ENCODE results near the gene GSTM4. TPM values are rescaled to one million over a fixed set of nuclear protein-coding genes. Genes with fewer than 3 reads are reported as not detected.

GSTM4 gene
- total and polyA plus RNA-seq, 2 of the 8 experiments (the other 6 are each of a cell fraction or from before 2014, with no cell fraction given) = 11.3 to 31.4 TPM

GRCh38 chr1:109658533-109659042, 2.7 kb downstream of the GSTM4 start (continued):
- TF ChIP-seq ASH2L (IDR thresholded peaks at IDR 0.05; ENCODE audit: low read length) (no peak), TCF12 (IDR thresholded peaks at IDR 0.05; ENCODE audit: low read depth, low read length) (no peak), SP1 (IDR thresholded peaks at IDR 0.05; ENCODE audit: low read depth, low read length) (no peak), TAF1 (IDR thresholded peaks at IDR 0.05; ENCODE audit: low read depth, low read length) (no peak), SRF (IDR thresholded peaks at IDR 0.05; ENCODE audit: low read depth, low read length) (no peak), CBX5 (IDR thresholded peaks at IDR 0.05; ENCODE audit: low read depth, low read length) (no peak), RXRA (IDR thresholded peaks at IDR 0.05; ENCODE audit: insufficient read depth, low read depth, low read length) (no peak), POU5F1 (IDR thresholded peaks at IDR 0.05; ENCODE audit: low read depth, low read length) (no peak)
- TF ChIP-seq, protein P1, sequence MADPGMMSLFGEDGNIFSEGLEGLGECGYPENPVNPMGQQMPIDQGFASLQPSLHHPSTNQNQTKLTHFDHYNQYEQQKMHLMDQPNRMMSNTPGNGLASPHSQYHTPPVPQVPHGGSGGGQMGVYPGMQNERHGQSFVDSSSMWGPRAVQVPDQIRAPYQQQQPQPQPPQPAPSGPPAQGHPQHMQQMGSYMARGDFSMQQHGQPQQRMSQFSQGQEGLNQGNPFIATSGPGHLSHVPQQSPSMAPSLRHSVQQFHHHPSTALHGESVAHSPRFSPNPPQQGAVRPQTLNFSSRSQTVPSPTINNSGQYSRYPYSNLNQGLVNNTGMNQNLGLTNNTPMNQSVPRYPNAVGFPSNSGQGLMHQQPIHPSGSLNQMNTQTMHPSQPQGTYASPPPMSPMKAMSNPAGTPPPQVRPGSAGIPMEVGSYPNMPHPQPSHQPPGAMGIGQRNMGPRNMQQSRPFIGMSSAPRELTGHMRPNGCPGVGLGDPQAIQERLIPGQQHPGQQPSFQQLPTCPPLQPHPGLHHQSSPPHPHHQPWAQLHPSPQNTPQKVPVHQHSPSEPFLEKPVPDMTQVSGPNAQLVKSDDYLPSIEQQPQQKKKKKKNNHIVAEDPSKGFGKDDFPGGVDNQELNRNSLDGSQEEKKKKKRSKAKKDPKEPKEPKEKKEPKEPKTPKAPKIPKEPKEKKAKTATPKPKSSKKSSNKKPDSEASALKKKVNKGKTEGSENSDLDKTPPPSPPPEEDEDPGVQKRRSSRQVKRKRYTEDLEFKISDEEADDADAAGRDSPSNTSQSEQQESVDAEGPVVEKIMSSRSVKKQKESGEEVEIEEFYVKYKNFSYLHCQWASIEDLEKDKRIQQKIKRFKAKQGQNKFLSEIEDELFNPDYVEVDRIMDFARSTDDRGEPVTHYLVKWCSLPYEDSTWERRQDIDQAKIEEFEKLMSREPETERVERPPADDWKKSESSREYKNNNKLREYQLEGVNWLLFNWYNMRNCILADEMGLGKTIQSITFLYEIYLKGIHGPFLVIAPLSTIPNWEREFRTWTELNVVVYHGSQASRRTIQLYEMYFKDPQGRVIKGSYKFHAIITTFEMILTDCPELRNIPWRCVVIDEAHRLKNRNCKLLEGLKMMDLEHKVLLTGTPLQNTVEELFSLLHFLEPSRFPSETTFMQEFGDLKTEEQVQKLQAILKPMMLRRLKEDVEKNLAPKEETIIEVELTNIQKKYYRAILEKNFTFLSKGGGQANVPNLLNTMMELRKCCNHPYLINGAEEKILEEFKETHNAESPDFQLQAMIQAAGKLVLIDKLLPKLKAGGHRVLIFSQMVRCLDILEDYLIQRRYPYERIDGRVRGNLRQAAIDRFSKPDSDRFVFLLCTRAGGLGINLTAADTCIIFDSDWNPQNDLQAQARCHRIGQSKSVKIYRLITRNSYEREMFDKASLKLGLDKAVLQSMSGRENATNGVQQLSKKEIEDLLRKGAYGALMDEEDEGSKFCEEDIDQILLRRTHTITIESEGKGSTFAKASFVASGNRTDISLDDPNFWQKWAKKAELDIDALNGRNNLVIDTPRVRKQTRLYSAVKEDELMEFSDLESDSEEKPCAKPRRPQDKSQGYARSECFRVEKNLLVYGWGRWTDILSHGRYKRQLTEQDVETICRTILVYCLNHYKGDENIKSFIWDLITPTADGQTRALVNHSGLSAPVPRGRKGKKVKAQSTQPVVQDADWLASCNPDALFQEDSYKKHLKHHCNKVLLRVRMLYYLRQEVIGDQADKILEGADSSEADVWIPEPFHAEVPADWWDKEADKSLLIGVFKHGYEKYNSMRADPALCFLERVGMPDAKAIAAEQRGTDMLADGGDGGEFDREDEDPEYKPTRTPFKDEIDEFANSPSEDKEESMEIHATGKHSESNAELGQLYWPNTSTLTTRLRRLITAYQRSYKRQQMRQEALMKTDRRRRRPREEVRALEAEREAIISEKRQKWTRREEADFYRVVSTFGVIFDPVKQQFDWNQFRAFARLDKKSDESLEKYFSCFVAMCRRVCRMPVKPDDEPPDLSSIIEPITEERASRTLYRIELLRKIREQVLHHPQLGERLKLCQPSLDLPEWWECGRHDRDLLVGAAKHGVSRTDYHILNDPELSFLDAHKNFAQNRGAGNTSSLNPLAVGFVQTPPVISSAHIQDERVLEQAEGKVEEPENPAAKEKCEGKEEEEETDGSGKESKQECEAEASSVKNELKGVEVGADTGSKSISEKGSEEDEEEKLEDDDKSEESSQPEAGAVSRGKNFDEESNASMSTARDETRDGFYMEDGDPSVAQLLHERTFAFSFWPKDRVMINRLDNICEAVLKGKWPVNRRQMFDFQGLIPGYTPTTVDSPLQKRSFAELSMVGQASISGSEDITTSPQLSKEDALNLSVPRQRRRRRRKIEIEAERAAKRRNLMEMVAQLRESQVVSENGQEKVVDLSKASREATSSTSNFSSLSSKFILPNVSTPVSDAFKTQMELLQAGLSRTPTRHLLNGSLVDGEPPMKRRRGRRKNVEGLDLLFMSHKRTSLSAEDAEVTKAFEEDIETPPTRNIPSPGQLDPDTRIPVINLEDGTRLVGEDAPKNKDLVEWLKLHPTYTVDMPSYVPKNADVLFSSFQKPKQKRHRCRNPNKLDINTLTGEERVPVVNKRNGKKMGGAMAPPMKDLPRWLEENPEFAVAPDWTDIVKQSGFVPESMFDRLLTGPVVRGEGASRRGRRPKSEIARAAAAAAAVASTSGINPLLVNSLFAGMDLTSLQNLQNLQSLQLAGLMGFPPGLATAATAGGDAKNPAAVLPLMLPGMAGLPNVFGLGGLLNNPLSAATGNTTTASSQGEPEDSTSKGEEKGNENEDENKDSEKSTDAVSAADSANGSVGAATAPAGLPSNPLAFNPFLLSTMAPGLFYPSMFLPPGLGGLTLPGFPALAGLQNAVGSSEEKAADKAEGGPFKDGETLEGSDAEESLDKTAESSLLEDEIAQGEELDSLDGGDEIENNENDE (IDR thresholded peaks at IDR 0.05; ENCODE audit: insufficient replicate concordance, low read length) = no peak
- TF ChIP-seq, protein P2, sequence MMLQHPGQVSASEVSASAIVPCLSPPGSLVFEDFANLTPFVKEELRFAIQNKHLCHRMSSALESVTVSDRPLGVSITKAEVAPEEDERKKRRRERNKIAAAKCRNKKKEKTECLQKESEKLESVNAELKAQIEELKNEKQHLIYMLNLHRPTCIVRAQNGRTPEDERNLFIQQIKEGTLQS (IDR thresholded peaks at IDR 0.05; ENCODE audit: insufficient read depth, low read depth, low read length) = no peak
